HG03460 (cell line): ENCODE data around the gene CA5B.
"Not testable (repeated sequence)": the region's sequence is repeated elsewhere in the genome, so short reads cannot be mapped to it uniquely, and the experiment has no call there.

ENCODE experiments used
- ATAC-seq: cut with Tn5 transposase; IDR thresholded peaks from one replicate; pipeline ENCODE4 v1.9.1; 2021; ENCODE audit not compliant: unreplicated experiment

The CA5B gene

GRCh38 chrX:15747626-15748173 lies 9.6 kb downstream of the CA5B start:
- ATAC-seq = no peak

GRCh38 chrX:15748841-15749240 lies 10.8 kb downstream of the CA5B start:
- ATAC-seq = no peak

GRCh38 chrX:15749642-15750610 lies 11.9 kb downstream of the CA5B start:
- ATAC-seq = peak; percentile 84

- no peak for ATAC-seq
Measured at GRCh38 chrX:15750611-15751154, 12.6 kb downstream of the CA5B start.

GRCh38 chrX:15751155-15751819 lies 13.2 kb downstream of the CA5B start:
- ATAC-seq = peak; percentile 46

- ATAC-seq = no peak
Measured at GRCh38 chrX:15755091-15755490, 17.0 kb downstream of the CA5B start.

GRCh38 chrX:15758140-15758539 lies 20.1 kb downstream of the CA5B start:
- no peak for ATAC-seq

- not testable (repeated sequence) for ATAC-seq
Measured at GRCh38 chrX:15759886-15760285, 21.8 kb downstream of the CA5B start.

GRCh38 chrX:15761564-15762191 lies 23.6 kb downstream of the CA5B start:
- no peak for ATAC-seq

- no peak for ATAC-seq
Measured at GRCh38 chrX:15769300-15769954, 31.4 kb downstream of the CA5B start.

GRCh38 chrX:15781961-15782699 lies 44.1 kb downstream of the CA5B start:
- peak; percentile 93 for ATAC-seq

GRCh38 chrX:15785176-15785750 lies 47.2 kb downstream of the CA5B start:
- no peak for ATAC-seq

GRCh38 chrX:15786915-15787314 lies 48.8 kb downstream of the CA5B start:
- no peak for ATAC-seq

- ATAC-seq = peak; percentile 89
Measured at GRCh38 chrX:15789979-15790768, 52.1 kb downstream of the CA5B start, which contains the start of gene ZRSR2. TSS of gene ZRSR2 (plus strand) at chrX:15790484. CDS start at chrX:15790496, 12 bp downstream.

- ATAC-seq = peak; percentile 31
Measured at GRCh38 chrX:15790769-15791290, 52.8 kb downstream of the CA5B start.

GRCh38 chrX:15797707-15798106 lies 59.6 kb downstream of the CA5B start:
- no peak for ATAC-seq

- ATAC-seq = no peak
Measured at GRCh38 chrX:15804563-15804962, 66.5 kb downstream of the CA5B start.

- no peak for ATAC-seq
Measured at GRCh38 chrX:15808254-15808653, 70.2 kb downstream of the CA5B start.
